Activated CD4-positive, alpha-beta T cell treated with anti-CD3 and anti-CD28 coated beads for 36 hours (primary cell): ENCODE measurements around the gene FASTKD3. TPM values are rescaled to one million over a fixed set of nuclear protein-coding genes. Genes with fewer than 3 reads are reported as not detected.

Experiments
- ATAC-seq: fragments of 200-7000 bp; cut with Tn5 transposase; one replicate; pipeline ENCODE4 v1.10.0; 2021; ENCODE audit warnings: mild to moderate bottlenecking, moderate library complexity
- CTCF ChIA-PET: fragments of 350-600 bp; sonication (Branson Sonifier 250); formaldehyde crosslinking; loops from one replicate; lab custom pipeline; 2021; ENCODE audit warnings: antibody characterized with exemption; lab: Charles Lee
- POLR2A ChIA-PET: fragments of 350-600 bp; sonication (Branson Sonifier 250); formaldehyde crosslinking; loops from one replicate; lab custom pipeline; 2021; ENCODE audit warnings: antibody characterized with exemption, inconsistent platforms; lab: Charles Lee
- DNase-seq: peaks from one replicate; pipeline ENCODE4 v3.0.0-alpha.2; 2020
- H3K27ac Mint-ChIP-seq: one replicate; pipeline ENCODE4 v1.8.0; 2021; ENCODE audit warnings: mixed read lengths
- H3K27me3 Mint-ChIP-seq: one replicate; pipeline ENCODE4 v1.8.0; 2021; ENCODE audit warnings: mixed read lengths
- H3K36me3 Mint-ChIP-seq: one replicate; pipeline ENCODE4 v1.8.0; 2021; ENCODE audit warnings: low read depth, mixed read lengths
- H3K4me1 Mint-ChIP-seq: one replicate; pipeline ENCODE4 v1.8.0; 2021; ENCODE audit warnings: mixed read lengths
- H3K4me3 Mint-ChIP-seq: one replicate; pipeline ENCODE4 v1.8.0; 2021; ENCODE audit warnings: mild to moderate bottlenecking, moderate library complexity, mixed read lengths
- H3K9me3 Mint-ChIP-seq: one replicate; pipeline ENCODE4 v1.8.0; 2021; ENCODE audit warnings: low read depth, mixed read lengths
- intact Hi-C, 2 experiments: fragments of 100-400 bp; cut with DNase I in 1 of 2; cut with micrococcal nuclease in 1 of 2; formaldehyde crosslinking; loops; one replicate each; pipeline versions ENCODE4 v1.14.2 to v1.15.1; 2022 to 2024; cut with DNase I, micrococcal nuclease
- total RNA-seq, 2 experiments: library from RNA; stranded (reverse); gene quantifications; one replicate each; pipeline ENCODE4 v1.2.3, GENCODE V29; 2021

FASTKD3 gene
- total RNA-seq, 2 experiments from 2014 or later = 9.2 to 9.6 TPM

- DNase-seq (no peak), ATAC-seq (no peak)
- H3K27ac Mint-ChIP-seq = no peak overlapping the region
- intact Hi-C loops = loop anchor here in 1 of 2 experiments (2.0 kb wide), 1 partner anchor 18 kb away; the partner anchor contains the start of genes FASTKD3 and MTRR
- H3K4me3 Mint-ChIP-seq = peak overlapping the region; percentile 61
- H3K4me1 Mint-ChIP-seq = peaks cover 18% of the 10 kb centered on the region
- CTCF ChIA-PET = interaction anchor here (0.5 kb wide), 1 partner anchor 1259 kb away, joined by 4 read pairs; no protein-coding TSS in a partner anchor
- H3K27me3 Mint-ChIP-seq = peaks cover 16% of the 10 kb centered on the region
- POLR2A ChIA-PET = interaction anchor here (0.7 to 1.0 kb wide), 2 partner anchors 18 to 59 kb away, joined by 3 read pairs; partner anchors contain the start of genes FASTKD3 and MTRR
- H3K36me3 Mint-ChIP-seq = no peaks in the 10 kb centered on the region
- H3K9me3 Mint-ChIP-seq = peaks cover 2% of the 10 kb centered on the region
Measured at GRCh38 chr5:7851240-7851592, 17.6 kb downstream of the FASTKD3 start.

GRCh38 chr5:7850395-7851239 is 18.2 kb downstream of the FASTKD3 start, which contains the start of gene CFAP90:
Gene CFAP90, minus strand, starts transcription at chr5:7851133. Its CDS starts 112 bp downstream, at chr5:7851021.
- Mint-ChIP-seq H3K27ac (peak within 1 kb of the TSS; percentile 5), H3K36me3 (no peaks in the 10 kb centered on the region), H3K4me3 (peak within 1 kb of the TSS; percentile 66), H3K4me1 (peaks cover 18% of the 10 kb centered on the region), H3K9me3 (peaks cover 2% of the 10 kb centered on the region), H3K27me3 (peaks cover 16% of the 10 kb centered on the region)
- intact Hi-C loops = loop anchor here in 1 of 2 experiments (2.0 kb wide), 1 partner anchor 18 kb away; the partner anchor contains the start of genes FASTKD3 and MTRR
- DNase-seq (peak; percentile 65), ATAC-seq (peak; percentile 65)
- POLR2A ChIA-PET = interaction anchor here (0.7 to 1.0 kb wide), 2 partner anchors 19 to 60 kb away, joined by 3 read pairs; partner anchors contain the start of genes FASTKD3 and MTRR
- CTCF ChIA-PET = interaction anchor here (0.5 to 0.9 kb wide), 2 partner anchors 9 to 1258 kb away, joined by 3 to 4 read pairs; no protein-coding TSS in a partner anchor

- peaks cover 17% of the 10 kb centered on the region for H3K27me3 Mint-ChIP-seq
- H3K36me3 Mint-ChIP-seq = no peaks in the 10 kb centered on the region
- ATAC-seq (peak; percentile 14), DNase-seq (peak; percentile 25)
- intact Hi-C loops = loop anchor here in 1 of 2 experiments (2.0 kb wide), 1 partner anchor 19 kb away; the partner anchor contains the start of genes FASTKD3 and MTRR
- H3K4me1 Mint-ChIP-seq = peaks cover 18% of the 10 kb centered on the region
- ChIA-PET POLR2A (no interaction called here), CTCF (interaction anchor here (0.6 to 0.9 kb wide), 2 partner anchors 10 kb away, joined by 3 read pairs; no protein-coding TSS in a partner anchor)
- H3K27ac Mint-ChIP-seq = no peak overlapping the region
- peaks cover 2% of the 10 kb centered on the region for H3K9me3 Mint-ChIP-seq
- H3K4me3 Mint-ChIP-seq = peak overlapping the region; percentile 66
Measured at GRCh38 chr5:7849681-7850394, 19.0 kb downstream of the FASTKD3 start.

- Mint-ChIP-seq H3K4me1 (peaks cover 18% of the 10 kb centered on the region), H3K4me3 (no peak overlapping the region), H3K27ac (no peak overlapping the region), H3K36me3 (no peaks in the 10 kb centered on the region), H3K27me3 (peaks cover 25% of the 10 kb centered on the region), H3K9me3 (peaks cover 2% of the 10 kb centered on the region)
- intact Hi-C loops = no loop called here
- DNase-seq (no peak), ATAC-seq (no peak)
- POLR2A ChIA-PET = no interaction called here
- CTCF ChIA-PET = no interaction called here
Measured at GRCh38 chr5:7848296-7848695, 20.5 kb downstream of the FASTKD3 start.

- intact Hi-C loops = no loop called here
- ChIA-PET POLR2A (no interaction called here), CTCF (no interaction called here)
- no peak for ATAC-seq
- no peak for DNase-seq
- H3K9me3 Mint-ChIP-seq = no peaks in the 10 kb centered on the region
- H3K36me3 Mint-ChIP-seq = no peaks in the 10 kb centered on the region
- peaks cover 29% of the 10 kb centered on the region for H3K27me3 Mint-ChIP-seq
- H3K27ac Mint-ChIP-seq = no peak overlapping the region
- H3K4me3 Mint-ChIP-seq = no peak overlapping the region
- peaks cover 8% of the 10 kb centered on the region for H3K4me1 Mint-ChIP-seq
Measured at GRCh38 chr5:7846327-7846726, 22.5 kb downstream of the FASTKD3 start.

GRCh38 chr5:7845557-7845956 is 23.3 kb downstream of the FASTKD3 start:
- Mint-ChIP-seq H3K4me1 (peaks cover 5% of the 10 kb centered on the region), H3K4me3 (no peak overlapping the region), H3K36me3 (no peaks in the 10 kb centered on the region), H3K27ac (no peak overlapping the region), H3K9me3 (no peaks in the 10 kb centered on the region), H3K27me3 (peaks cover 34% of the 10 kb centered on the region)
- POLR2A ChIA-PET = no interaction called here
- no peak for DNase-seq
- intact Hi-C loops = no loop called here
- no peak for ATAC-seq
- CTCF ChIA-PET = interaction anchor here (0.5 kb wide), 1 partner anchor 1043 kb away, joined by 3 read pairs; no protein-coding TSS in a partner anchor

- no peak overlapping the region for H3K27ac Mint-ChIP-seq
- peaks cover 33% of the 10 kb centered on the region for H3K27me3 Mint-ChIP-seq
- CTCF ChIA-PET = no interaction called here
Measured at GRCh38 chr5:7844901-7845300, 23.9 kb downstream of the FASTKD3 start.

GRCh38 chr5:7842531-7842930 is 26.3 kb downstream of the FASTKD3 start:
- Mint-ChIP-seq H3K27me3 (peaks cover 23% of the 10 kb centered on the region), H3K36me3 (no peaks in the 10 kb centered on the region), H3K9me3 (no peaks in the 10 kb centered on the region), H3K4me3 (no peak overlapping the region), H3K4me1 (no peaks in the 10 kb centered on the region), H3K27ac (no peak overlapping the region)
- no peak for ATAC-seq
- DNase-seq = no peak
- ChIA-PET POLR2A (no interaction called here), CTCF (no interaction called here)
- intact Hi-C loops = no loop called here

More at GRCh38 chr5:7844901-7845300, 23.9 kb downstream of the FASTKD3 start:
- Mint-ChIP-seq H3K9me3 (no peaks in the 10 kb centered on the region), H3K36me3 (no peaks in the 10 kb centered on the region), H3K4me3 (no peak overlapping the region), H3K4me1 (peaks cover 1% of the 10 kb centered on the region)
- POLR2A ChIA-PET = no interaction called here
- no peak for ATAC-seq
- intact Hi-C loops = no loop called here
- no peak for DNase-seq

GRCh38 chr5:7837403-7837802 is 31.4 kb downstream of the FASTKD3 start:
- POLR2A ChIA-PET = no interaction called here
- CTCF ChIA-PET = no interaction called here
- Mint-ChIP-seq H3K4me1 (no peaks in the 10 kb centered on the region), H3K36me3 (no peaks in the 10 kb centered on the region), H3K4me3 (no peak overlapping the region), H3K27me3 (peaks cover 15% of the 10 kb centered on the region), H3K27ac (no peak overlapping the region), H3K9me3 (no peaks in the 10 kb centered on the region)
- DNase-seq (no peak), ATAC-seq (no peak)
- intact Hi-C loops = no loop called here

GRCh38 chr5:7834982-7835381 is 33.8 kb downstream of the FASTKD3 start:
- intact Hi-C loops = no loop called here
- H3K4me1 Mint-ChIP-seq = no peaks in the 10 kb centered on the region
- DNase-seq (no peak), ATAC-seq (no peak)
- no peak overlapping the region for H3K4me3 Mint-ChIP-seq
- H3K27ac Mint-ChIP-seq = no peak overlapping the region
- H3K9me3 Mint-ChIP-seq = no peaks in the 10 kb centered on the region
- H3K36me3 Mint-ChIP-seq = no peaks in the 10 kb centered on the region
- CTCF ChIA-PET = interaction anchor here (1.2 kb wide), 1 partner anchor 9 kb away, joined by 3 read pairs; no protein-coding TSS in a partner anchor
- POLR2A ChIA-PET = no interaction called here
- peaks cover 9% of the 10 kb centered on the region for H3K27me3 Mint-ChIP-seq

GRCh38 chr5:7828269-7828668 is 40.6 kb downstream of the FASTKD3 start:
- DNase-seq (no peak), ATAC-seq (no peak)
- H3K27me3 Mint-ChIP-seq = peaks cover 22% of the 10 kb centered on the region
- ChIA-PET CTCF (no interaction called here), POLR2A (no interaction called here)
- no peaks in the 10 kb centered on the region for H3K4me1 Mint-ChIP-seq
- H3K4me3 Mint-ChIP-seq = no peak overlapping the region
- no peaks in the 10 kb centered on the region for H3K36me3 Mint-ChIP-seq
- intact Hi-C loops = no loop called here
- no peak overlapping the region for H3K27ac Mint-ChIP-seq
- no peaks in the 10 kb centered on the region for H3K9me3 Mint-ChIP-seq
